ENCODE measurements around the gene HSD3B2.

HSD3B2 gene

GRCh38 chr1:119397986-119398385 is 17.0 kb upstream of the HSD3B2 start:
- no peak for DNase-seq

GRCh38 chr1:119404736-119405135 is 10.2 kb upstream of the HSD3B2 start:
- no peak for DNase-seq

GRCh38 chr1:119409731-119410130 is 5.2 kb upstream of the HSD3B2 start:
- no peak for DNase-seq

GRCh38 chr1:119410961-119411360 is 4.0 kb upstream of the HSD3B2 start:
- DNase-seq, result no peak

GRCh38 chr1:119416006-119416640 is 1.2 kb downstream of the HSD3B2 start:
- no peak for DNase-seq

GRCh38 chr1:119419109-119419508 is 4.2 kb downstream of the HSD3B2 start:
- no peak for DNase-seq

- DNase-seq, result no peak
These were observed 5.7 kb downstream of the HSD3B2 start for GRCh38 chr1:119420638-119421037.

- DNase-seq, result no peak
These were observed 7.7 kb downstream of the HSD3B2 start for GRCh38 chr1:119422631-119423030.

GRCh38 chr1:119428991-119429390 is 14.0 kb downstream of the HSD3B2 start:
- no peak for DNase-seq

GRCh38 chr1:119429687-119430086 is 14.7 kb downstream of the HSD3B2 start:
- no peak for DNase-seq

GRCh38 chr1:119430486-119430885 is 15.5 kb downstream of the HSD3B2 start:
- DNase-seq, result no peak

GRCh38 chr1:119431836-119432235 is 16.9 kb downstream of the HSD3B2 start:
- DNase-seq, result no peak

GRCh38 chr1:119435052-119435451 is 20.1 kb downstream of the HSD3B2 start:
- DNase-seq, result no peak

- no peak for DNase-seq
These were observed 23.8 kb downstream of the HSD3B2 start for GRCh38 chr1:119438761-119439160.

- DNase-seq, result no peak
These were observed 25.9 kb downstream of the HSD3B2 start for GRCh38 chr1:119440721-119441307.

- no peak for DNase-seq
These were observed 27.8 kb downstream of the HSD3B2 start for GRCh38 chr1:119442756-119443155.

- no peak for DNase-seq
These were observed 31.4 kb downstream of the HSD3B2 start for GRCh38 chr1:119446321-119446720.

- DNase-seq, result no peak
These were observed 32.6 kb downstream of the HSD3B2 start for GRCh38 chr1:119447344-119448126.

GRCh38 chr1:119448127-119448511 is 33.2 kb downstream of the HSD3B2 start:
- DNase-seq, result no peak

GRCh38 chr1:119449971-119450370 is 35.0 kb downstream of the HSD3B2 start:
- DNase-seq, result no peak

- no peak for DNase-seq
These were observed 36.2 kb downstream of the HSD3B2 start for GRCh38 chr1:119451158-119451557.

- DNase-seq, result no peak
These were observed 37.1 kb downstream of the HSD3B2 start for GRCh38 chr1:119452091-119452490.

- peak; percentile 68 for DNase-seq
These were observed 38.1 kb downstream of the HSD3B2 start for GRCh38 chr1:119453021-119453420.

GRCh38 chr1:119462964-119463363 is 48.0 kb downstream of the HSD3B2 start:
- no peak for DNase-seq
